Vagina (tissue), 2 donors: Measurements from ENCODE around the gene EPB41. TPM values are rescaled to one million over a fixed set of nuclear protein-coding genes. Genes with fewer than 3 reads are reported as not detected.

ENCODE experiments used
- DNase-seq, 2 donors: peaks; one replicate each; pipeline ENCODE4 v3.0.0-alpha.2; 2017; ENCODE audit errors: extremely low spot score in 2 of 2
- H3K27ac ChIP-seq: fragments of 200-600 bp; sonication (generic); one replicate; pipeline ENCODE4 v1.5.1; 2019
- H3K27me3 ChIP-seq: fragments of 200-600 bp; sonication (generic); one replicate; pipeline ENCODE4 v1.5.1; 2019
- H3K36me3 ChIP-seq, 2 donors: fragments of 200-600 bp; sonication (generic); one replicate each; pipeline ENCODE4 v1.5.1; 2017 to 2019
- H3K4me1 ChIP-seq: fragments of 200-600 bp; sonication (generic); one replicate; pipeline ENCODE4 v1.5.1; 2019
- H3K4me3 ChIP-seq, 2 donors: fragments of 200-600 bp; sonication (generic); 1 replicate in 1 of 2; 2 replicates in 1 of 2; pipeline ENCODE4 v1.5.1; 2016 to 2019
- H3K9me3 ChIP-seq: fragments of 200-600 bp; sonication (generic); one replicate; pipeline ENCODE4 v1.5.1; 2019
- CTCF ChIP-seq, 3 experiments: fragments of 450-650 bp in 2 of 3; fragments of 200-600 bp in 1 of 3; sonication (generic) in 1 of 3; IDR thresholded peaks; one replicate each; pipeline ENCODE4 v1.5.1; 2017 to 2019; ENCODE audit warnings: antibody characterized with exemption in 3 of 3, mild to moderate bottlenecking in 2 of 3, moderate library complexity in 2 of 3
- POLR2A ChIP-seq, 2 donors: fragments of 450-650 bp; IDR thresholded peaks; one replicate each; pipeline ENCODE4 v1.6.1; 2017; ENCODE audit warnings: antibody characterized with exemption in 2 of 2, mild to moderate bottlenecking in 2 of 2, moderate library complexity in 2 of 2
- POLR2AphosphoS5 ChIP-seq, 2 donors: sonication (generic); formaldehyde crosslinking; IDR thresholded peaks; one replicate each; pipeline ENCODE4 v1.9.0; 2017; ENCODE audit warnings: antibody characterized with exemption in 2 of 2, mild to moderate bottlenecking in 2 of 2, low read depth in 1 of 2; ENCODE audit not compliant: insufficient read depth in 1 of 2
- intact Hi-C: fragments of 100-400 bp; cut with DNase I; formaldehyde crosslinking; loops from one replicate; pipeline ENCODE4 v1.15.1; 2023
- total RNA-seq: library from RNA; depleted of rRNA; stranded (reverse); fragments of >200 nt; gene quantifications from one replicate; pipeline ENCODE4 v1.2.3, GENCODE V29; 2016

The EPB41 gene
- total RNA-seq, 1 donor from 2014 or later = 39.8 TPM

- H3K36me3 ChIP-seq = no peaks in the 10 kb centered on the region
- no peak for TF ChIP-seq POLR2AphosphoS5 (IDR thresholded peaks at IDR 0.05; ENCODE audit: insufficient read depth in 1 of 2, low read depth in 1 of 2)
- TF ChIP-seq POLR2A (IDR thresholded peaks at IDR 0.05) = no peak
- no peak for TF ChIP-seq CTCF (IDR thresholded peaks at IDR 0.05)
- intact Hi-C loops = no loop called here
- no peak overlapping the region for H3K4me3 ChIP-seq
- no peaks in the 10 kb centered on the region for H3K27me3 ChIP-seq
- no peaks in the 10 kb centered on the region for H3K9me3 ChIP-seq
- H3K4me1 ChIP-seq = peaks cover 19% of the 10 kb centered on the region
- DNase-seq = no peak
- H3K27ac ChIP-seq = no peak overlapping the region
Observed at GRCh38 chr1:28894785-28895184, 19.6 kb upstream of the EPB41 start.

- H3K36me3 ChIP-seq = no peaks in the 10 kb centered on the region
- peaks cover 19% of the 10 kb centered on the region for H3K4me1 ChIP-seq
- intact Hi-C loops = no loop called here
- no peak overlapping the region for H3K4me3 ChIP-seq
- no peak overlapping the region for H3K27ac ChIP-seq
- no peak for DNase-seq
- no peaks in the 10 kb centered on the region for H3K9me3 ChIP-seq
- no peaks in the 10 kb centered on the region for H3K27me3 ChIP-seq
- no peak for TF ChIP-seq POLR2AphosphoS5 (IDR thresholded peaks at IDR 0.05; ENCODE audit: insufficient read depth in 1 of 2, low read depth in 1 of 2)
Observed at GRCh38 chr1:28895896-28896608, 18.3 kb upstream of the EPB41 start.

GRCh38 chr1:28896609-28896986 is 17.8 kb upstream of the EPB41 start:
- no peak overlapping the region for H3K4me3 ChIP-seq
- no peak overlapping the region for H3K27ac ChIP-seq
- H3K36me3 ChIP-seq = no peaks in the 10 kb centered on the region
- peaks cover 19% of the 10 kb centered on the region for H3K4me1 ChIP-seq
- no peak for TF ChIP-seq POLR2AphosphoS5 (IDR thresholded peaks at IDR 0.05; ENCODE audit: insufficient read depth in 1 of 2, low read depth in 1 of 2)
- TF ChIP-seq CTCF (IDR thresholded peaks at IDR 0.05) = no peak
- no peak for TF ChIP-seq POLR2A (IDR thresholded peaks at IDR 0.05)
- no peak for DNase-seq
- H3K27me3 ChIP-seq = no peaks in the 10 kb centered on the region
- H3K9me3 ChIP-seq = no peaks in the 10 kb centered on the region
- intact Hi-C loops = no loop called here

GRCh38 chr1:28897789-28898188 is 16.6 kb upstream of the EPB41 start:
- Histone ChIP-seq H3K36me3 (no peaks in the 10 kb centered on the region), H3K4me1 (peaks cover 19% of the 10 kb centered on the region), H3K27me3 (no peaks in the 10 kb centered on the region), H3K9me3 (no peaks in the 10 kb centered on the region), H3K27ac (no peak overlapping the region), H3K4me3 (no peak overlapping the region)
- intact Hi-C loops = no loop called here
- no peak for DNase-seq
- TF ChIP-seq CTCF (IDR thresholded peaks at IDR 0.05) (no peak), POLR2A (IDR thresholded peaks at IDR 0.05) (no peak), POLR2AphosphoS5 (IDR thresholded peaks at IDR 0.05; ENCODE audit: insufficient read depth in 1 of 2, low read depth in 1 of 2) (no peak)

GRCh38 chr1:28898405-28898881 is 15.9 kb upstream of the EPB41 start:
- H3K27ac ChIP-seq = no peak overlapping the region
- intact Hi-C loops = no loop called here
- no peaks in the 10 kb centered on the region for H3K9me3 ChIP-seq
- TF ChIP-seq CTCF (IDR thresholded peaks at IDR 0.05) (no peak), POLR2AphosphoS5 (IDR thresholded peaks at IDR 0.05; ENCODE audit: insufficient read depth in 1 of 2, low read depth in 1 of 2) (no peak), POLR2A (IDR thresholded peaks at IDR 0.05) (no peak)
- no peaks in the 10 kb centered on the region for H3K27me3 ChIP-seq
- no peaks in the 10 kb centered on the region for H3K36me3 ChIP-seq
- no peak for DNase-seq
- H3K4me1 ChIP-seq = peaks cover 19% of the 10 kb centered on the region
- no peak overlapping the region for H3K4me3 ChIP-seq
